GM12892 (cell line): ENCODE measurements around the gene VPS54.

Experiments used
- POLR2A ChIP-seq: IDR thresholded peaks from 2 replicates; pipeline ENCODE4 v1.6.1; 2011; ENCODE audit warnings: low read depth, low read length, control low read depth
- POLR2AphosphoS5 ChIP-seq: IDR thresholded peaks from 2 replicates; pipeline ENCODE4 v1.6.1; 2011; ENCODE audit warnings: low read depth, low read length, control low read depth

GRCh38 chr2:64054161-64054915, 35.1 kb upstream of the VPS54 start:
- TF ChIP-seq POLR2A (no peak), POLR2AphosphoS5 (no peak)
